HFFc6 (cell line): ENCODE data around the gene PRKACB. TPM values are rescaled to one million over a fixed set of nuclear protein-coding genes. Genes with fewer than 3 reads are reported as not detected.
"Not testable (repeated sequence)": the region's sequence is repeated elsewhere in the genome, so short reads cannot be mapped to it uniquely, and the experiment has no call there.

Source experiments
- DNase-seq: peaks from one replicate; pipeline ENCODE4 v3.0.0-alpha.2; 2018
- H3K27ac Mint-ChIP-seq: 2 replicates; pipeline ENCODE4 v1.8.0; 2020; ENCODE audit warnings: mild to moderate bottlenecking, mixed read lengths
- H3K27me3 Mint-ChIP-seq: 2 replicates; pipeline ENCODE4 v1.8.0; 2021; ENCODE audit warnings: mild to moderate bottlenecking, moderate library complexity, mixed read lengths; ENCODE audit not compliant: insufficient read depth
- H3K36me3 Mint-ChIP-seq: 2 replicates; pipeline ENCODE4 v1.8.0; 2021; ENCODE audit warnings: low read depth, mixed read lengths
- H3K4me1 Mint-ChIP-seq: 2 replicates; pipeline ENCODE4 v1.8.0; 2020; ENCODE audit warnings: low read depth, mixed read lengths
- H3K4me3 Mint-ChIP-seq: 2 replicates; pipeline ENCODE4 v1.8.0; 2020; ENCODE audit warnings: mild to moderate bottlenecking, moderate library complexity, mixed read lengths
- H3K9me3 Mint-ChIP-seq: 2 replicates; pipeline ENCODE4 v1.8.0; 2020; ENCODE audit warnings: mild to moderate bottlenecking, mixed read lengths
- total RNA-seq, 6 experiments: library from RNA; stranded (reverse); fragmentation: NEBNext Ultra II Directional; extraction: Animal tissue kit (Norgen Biotek cat#: 25700); gene quantifications; 2 replicates in 1 of 6; 3 replicates in 5 of 6; pipeline ENCODE4 v1.2.3, GENCODE V29; 2021
- TF ChIP-seq, protein P1 (sequence below): fragments of 200-600 bp; sonication (generic); IDR thresholded peaks from 2 replicates; pipeline ENCODE4 v1.5.0; 2021; ENCODE audit warnings: antibody characterized with exemption, mild to moderate bottlenecking

PRKACB gene
- total RNA-seq, 6 experiments from 2014 or later: 29.8 to 41.0 (median 36.7) TPM

DNA sequence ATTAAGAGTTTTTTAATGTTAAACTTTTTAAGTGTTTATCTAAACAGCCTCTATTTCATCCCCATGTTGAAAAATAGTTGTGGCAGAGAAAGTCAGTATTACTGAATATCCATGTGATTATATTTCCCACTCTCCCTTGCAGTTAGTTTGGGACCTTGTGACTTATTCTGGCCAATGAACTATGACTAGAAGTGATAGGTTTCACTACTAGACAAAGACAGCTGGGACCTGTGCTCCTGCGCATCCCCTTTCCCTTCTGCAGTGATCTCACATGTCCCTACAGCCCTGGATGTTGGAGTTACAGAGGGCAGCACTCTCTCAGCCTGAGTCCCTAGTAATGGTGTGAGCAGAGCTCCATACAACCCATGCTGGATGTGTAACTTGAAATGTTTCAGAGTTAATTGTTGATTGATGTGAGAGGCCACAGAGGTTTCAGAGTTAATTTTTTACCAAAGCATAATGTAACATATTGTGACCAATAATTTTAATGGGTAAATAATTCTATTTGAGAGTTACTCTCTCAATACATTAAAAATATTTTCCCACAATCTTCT is 138.8 kb downstream of the PRKACB start:
- H3K9me3 Mint-ChIP-seq: peaks cover 18% of the 10 kb centered on the region
- no peak overlapping the region for H3K27ac Mint-ChIP-seq
- H3K4me3 Mint-ChIP-seq: no peak overlapping the region
- H3K27me3 Mint-ChIP-seq: peaks cover 2% of the 10 kb centered on the region
- TF ChIP-seq, protein P1, sequence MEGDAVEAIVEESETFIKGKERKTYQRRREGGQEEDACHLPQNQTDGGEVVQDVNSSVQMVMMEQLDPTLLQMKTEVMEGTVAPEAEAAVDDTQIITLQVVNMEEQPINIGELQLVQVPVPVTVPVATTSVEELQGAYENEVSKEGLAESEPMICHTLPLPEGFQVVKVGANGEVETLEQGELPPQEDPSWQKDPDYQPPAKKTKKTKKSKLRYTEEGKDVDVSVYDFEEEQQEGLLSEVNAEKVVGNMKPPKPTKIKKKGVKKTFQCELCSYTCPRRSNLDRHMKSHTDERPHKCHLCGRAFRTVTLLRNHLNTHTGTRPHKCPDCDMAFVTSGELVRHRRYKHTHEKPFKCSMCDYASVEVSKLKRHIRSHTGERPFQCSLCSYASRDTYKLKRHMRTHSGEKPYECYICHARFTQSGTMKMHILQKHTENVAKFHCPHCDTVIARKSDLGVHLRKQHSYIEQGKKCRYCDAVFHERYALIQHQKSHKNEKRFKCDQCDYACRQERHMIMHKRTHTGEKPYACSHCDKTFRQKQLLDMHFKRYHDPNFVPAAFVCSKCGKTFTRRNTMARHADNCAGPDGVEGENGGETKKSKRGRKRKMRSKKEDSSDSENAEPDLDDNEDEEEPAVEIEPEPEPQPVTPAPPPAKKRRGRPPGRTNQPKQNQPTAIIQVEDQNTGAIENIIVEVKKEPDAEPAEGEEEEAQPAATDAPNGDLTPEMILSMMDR: no peak
- H3K4me1 Mint-ChIP-seq: peaks cover 41% of the 10 kb centered on the region
- H3K36me3 Mint-ChIP-seq: peaks cover 15% of the 10 kb centered on the region
- no peak for DNase-seq

DNA sequence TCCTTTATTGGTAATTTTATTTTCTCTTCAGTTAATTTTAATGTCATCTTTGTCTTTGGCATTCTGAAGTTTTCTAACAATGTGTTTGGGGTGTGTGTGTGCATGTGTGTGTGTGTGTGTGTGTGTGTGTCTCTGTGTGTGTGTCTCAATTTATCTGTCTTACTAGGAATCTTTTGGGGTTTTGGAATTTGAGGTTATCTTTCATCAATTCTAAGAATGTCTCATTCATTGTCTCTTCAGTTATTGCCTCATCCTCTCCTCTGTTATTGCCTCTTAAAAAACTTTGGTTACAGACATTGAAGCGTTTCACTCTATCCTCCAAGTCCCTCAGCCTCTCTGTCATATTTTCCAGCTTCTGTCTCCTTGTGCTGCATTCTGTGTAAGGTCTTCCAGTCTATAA is 139.3 kb downstream of the PRKACB start:
- Mint-ChIP-seq H3K4me1 (peaks cover 38% of the 10 kb centered on the region), H3K4me3 (no peak overlapping the region), H3K27me3 (peaks cover 2% of the 10 kb centered on the region), H3K27ac (no peak overlapping the region), H3K9me3 (peaks cover 19% of the 10 kb centered on the region), H3K36me3 (peaks cover 16% of the 10 kb centered on the region)
- DNase-seq: no peak
- TF ChIP-seq, protein P1: no peak

DNA sequence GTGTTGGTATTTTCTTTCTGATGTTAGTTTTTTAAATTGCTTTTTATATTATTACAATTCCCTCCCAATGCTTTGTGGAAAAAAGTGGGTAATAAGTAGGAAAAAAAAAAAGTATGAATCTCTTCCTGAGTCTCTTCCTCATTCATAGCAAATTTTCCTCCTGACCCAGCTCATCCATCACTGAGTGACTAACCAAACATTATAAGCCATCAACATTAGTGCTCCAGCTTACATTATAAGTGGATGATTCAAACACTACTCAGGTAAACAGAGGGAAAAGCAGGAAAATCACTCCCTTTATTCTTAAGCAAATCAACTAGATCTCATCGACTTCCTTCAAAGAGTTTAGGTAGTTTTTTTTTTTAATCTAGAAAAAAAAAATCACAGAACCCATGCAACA is 142.0 kb downstream of the PRKACB start:
- DNase-seq: no peak
- no peak overlapping the region for H3K27ac Mint-ChIP-seq
- peaks cover 2% of the 10 kb centered on the region for H3K27me3 Mint-ChIP-seq
- H3K9me3 Mint-ChIP-seq: peaks cover 28% of the 10 kb centered on the region
- no peak overlapping the region for H3K4me3 Mint-ChIP-seq
- peaks cover 29% of the 10 kb centered on the region for H3K4me1 Mint-ChIP-seq
- H3K36me3 Mint-ChIP-seq: peaks cover 24% of the 10 kb centered on the region
- TF ChIP-seq, protein P1: no peak

DNA sequence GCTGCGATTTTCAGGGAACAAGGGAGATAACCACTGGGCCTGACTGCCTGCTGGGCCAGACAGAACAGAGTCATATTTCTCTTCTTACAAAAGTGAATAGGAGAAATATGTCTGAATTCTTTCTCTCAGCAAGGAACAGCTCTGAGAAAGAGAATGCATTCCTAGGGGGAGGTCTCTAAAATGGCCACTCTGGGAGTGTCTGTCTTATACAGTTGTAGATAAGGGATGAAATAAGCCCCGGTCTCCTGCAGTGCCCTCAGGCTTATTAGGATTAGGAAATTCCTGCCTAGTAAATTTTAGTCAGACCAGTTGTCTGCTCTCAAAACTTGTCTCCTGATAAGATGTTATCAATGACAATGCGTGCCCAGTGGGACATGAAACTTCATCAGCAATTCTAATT is 143.3 kb downstream of the PRKACB start:
- peaks cover 28% of the 10 kb centered on the region for H3K9me3 Mint-ChIP-seq
- H3K27ac Mint-ChIP-seq, H3K4me3 Mint-ChIP-seq, DNase-seq, H3K27me3 Mint-ChIP-seq: not testable (repeated sequence)
- peaks cover 24% of the 10 kb centered on the region for H3K36me3 Mint-ChIP-seq
- H3K4me1 Mint-ChIP-seq: peaks cover 39% of the 10 kb centered on the region

Other genes starting within 250 kb of the PRKACB start
- 1 to 10 TPM; 5.1 to 8.4 (median 7.5) TPM for gene TTLL7, start 145.1 kb upstream of the PRKACB start, total RNA-seq
- gene SAMD13, start 157.4 kb downstream of the PRKACB start, total RNA-seq: 1 to 10 TPM in 1 of 6 experiments, under 1 TPM in 5; 0.36 to 1.1 (median 0.45) TPM